ENCODE data around the gene KYNU. TPM values are rescaled to one million over a fixed set of nuclear protein-coding genes. Genes with fewer than 3 reads are reported as not detected.

The KYNU gene
- total and polyA plus RNA-seq, 2 of the 13 experiments (the other 11 are each of a cell fraction or from before 2014, with no cell fraction given), result 21.9 to 68.6 TPM

DNA sequence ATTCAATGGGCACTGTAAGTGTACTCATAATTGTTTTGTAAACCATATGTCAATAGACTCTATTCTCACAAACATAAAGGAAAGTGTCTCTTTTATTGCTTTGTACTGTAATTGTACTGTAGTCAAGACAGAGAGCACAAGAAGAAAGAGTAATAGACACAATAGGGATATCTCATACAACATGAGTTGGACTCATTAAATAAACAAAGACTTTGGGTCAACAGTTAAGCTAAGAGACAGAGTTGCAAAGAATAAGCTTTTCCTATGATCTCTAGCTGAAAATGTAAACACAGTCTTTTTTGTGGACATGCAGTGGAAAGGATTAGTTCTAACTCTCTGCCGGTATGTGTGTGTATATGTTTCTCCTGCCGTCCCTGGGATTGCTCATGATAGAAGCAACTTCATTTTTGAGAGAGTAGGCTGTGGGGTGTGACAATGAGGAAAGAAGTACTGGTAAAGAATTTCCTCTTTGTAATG is 13.9 kb upstream of the KYNU start (continued):
- TF ChIP-seq, protein P1, sequence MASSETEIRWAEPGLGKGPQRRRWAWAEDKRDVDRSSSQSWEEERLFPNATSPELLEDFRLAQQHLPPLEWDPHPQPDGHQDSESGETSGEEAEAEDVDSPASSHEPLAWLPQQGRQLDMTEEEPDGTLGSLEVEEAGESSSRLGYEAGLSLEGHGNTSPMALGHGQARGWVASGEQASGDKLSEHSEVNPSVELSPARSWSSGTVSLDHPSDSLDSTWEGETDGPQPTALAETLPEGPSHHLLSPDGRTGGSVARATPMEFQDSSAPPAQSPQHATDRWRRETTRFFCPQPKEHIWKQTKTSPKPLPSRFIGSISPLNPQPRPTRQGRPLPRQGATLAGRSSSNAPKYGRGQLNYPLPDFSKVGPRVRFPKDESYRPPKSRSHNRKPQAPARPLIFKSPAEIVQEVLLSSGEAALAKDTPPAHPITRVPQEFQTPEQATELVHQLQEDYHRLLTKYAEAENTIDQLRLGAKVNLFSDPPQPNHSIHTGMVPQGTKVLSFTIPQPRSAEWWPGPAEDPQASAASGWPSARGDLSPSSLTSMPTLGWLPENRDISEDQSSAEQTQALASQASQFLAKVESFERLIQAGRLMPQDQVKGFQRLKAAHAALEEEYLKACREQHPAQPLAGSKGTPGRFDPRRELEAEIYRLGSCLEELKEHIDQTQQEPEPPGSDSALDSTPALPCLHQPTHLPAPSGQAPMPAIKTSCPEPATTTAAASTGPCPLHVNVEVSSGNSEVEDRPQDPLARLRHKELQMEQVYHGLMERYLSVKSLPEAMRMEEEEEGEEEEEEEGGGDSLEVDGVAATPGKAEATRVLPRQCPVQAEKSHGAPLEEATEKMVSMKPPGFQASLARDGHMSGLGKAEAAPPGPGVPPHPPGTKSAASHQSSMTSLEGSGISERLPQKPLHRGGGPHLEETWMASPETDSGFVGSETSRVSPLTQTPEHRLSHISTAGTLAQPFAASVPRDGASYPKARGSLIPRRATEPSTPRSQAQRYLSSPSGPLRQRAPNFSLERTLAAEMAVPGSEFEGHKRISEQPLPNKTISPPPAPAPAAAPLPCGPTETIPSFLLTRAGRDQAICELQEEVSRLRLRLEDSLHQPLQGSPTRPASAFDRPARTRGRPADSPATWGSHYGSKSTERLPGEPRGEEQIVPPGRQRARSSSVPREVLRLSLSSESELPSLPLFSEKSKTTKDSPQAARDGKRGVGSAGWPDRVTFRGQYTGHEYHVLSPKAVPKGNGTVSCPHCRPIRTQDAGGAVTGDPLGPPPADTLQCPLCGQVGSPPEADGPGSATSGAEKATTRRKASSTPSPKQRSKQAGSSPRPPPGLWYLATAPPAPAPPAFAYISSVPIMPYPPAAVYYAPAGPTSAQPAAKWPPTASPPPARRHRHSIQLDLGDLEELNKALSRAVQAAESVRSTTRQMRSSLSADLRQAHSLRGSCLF (CRISPR knock-in tag; IDR thresholded peaks at IDR 0.05; ENCODE audit: borderline replicate concordance), result no peak
- TF ChIP-seq ZSCAN22 (CRISPR knock-in tag; IDR thresholded peaks at IDR 0.05) (no peak), ZNF660 (CRISPR knock-in tag; IDR thresholded peaks at IDR 0.05; ENCODE audit: borderline replicate concordance, low read depth) (no peak), TAF1 (CRISPR knock-in tag; IDR thresholded peaks at IDR 0.05) (no peak), ZMYM2 (CRISPR knock-in tag; IDR thresholded peaks at IDR 0.05) (no peak), SIN3B (IDR thresholded peaks at IDR 0.05; ENCODE audit: low read length) (no peak), NFE2 (CRISPR knock-in tag; IDR thresholded peaks at IDR 0.05) (no peak), ZNF430 (CRISPR knock-in tag; IDR thresholded peaks at IDR 0.05) (no peak), REXO4 (CRISPR knock-in tag; IDR thresholded peaks at IDR 0.05; ENCODE audit: borderline replicate concordance) (no peak), ZKSCAN1 (IDR thresholded peaks at IDR 0.05; ENCODE audit: low read length) (no peak), ZNF232 (CRISPR knock-in tag; IDR thresholded peaks at IDR 0.05; ENCODE audit: borderline replicate concordance) (no peak), DPF2 (CRISPR knock-in tag; IDR thresholded peaks at IDR 0.05; ENCODE audit: borderline replicate concordance, low read depth) (peak; percentile 93)
- TF ChIP-seq, protein P2, sequence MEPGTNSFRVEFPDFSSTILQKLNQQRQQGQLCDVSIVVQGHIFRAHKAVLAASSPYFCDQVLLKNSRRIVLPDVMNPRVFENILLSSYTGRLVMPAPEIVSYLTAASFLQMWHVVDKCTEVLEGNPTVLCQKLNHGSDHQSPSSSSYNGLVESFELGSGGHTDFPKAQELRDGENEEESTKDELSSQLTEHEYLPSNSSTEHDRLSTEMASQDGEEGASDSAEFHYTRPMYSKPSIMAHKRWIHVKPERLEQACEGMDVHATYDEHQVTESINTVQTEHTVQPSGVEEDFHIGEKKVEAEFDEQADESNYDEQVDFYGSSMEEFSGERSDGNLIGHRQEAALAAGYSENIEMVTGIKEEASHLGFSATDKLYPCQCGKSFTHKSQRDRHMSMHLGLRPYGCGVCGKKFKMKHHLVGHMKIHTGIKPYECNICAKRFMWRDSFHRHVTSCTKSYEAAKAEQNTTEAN (CRISPR knock-in tag; conservative IDR thresholded peaks at IDR 0.05), result peak; percentile 78
- TF ChIP-seq, protein P3, sequence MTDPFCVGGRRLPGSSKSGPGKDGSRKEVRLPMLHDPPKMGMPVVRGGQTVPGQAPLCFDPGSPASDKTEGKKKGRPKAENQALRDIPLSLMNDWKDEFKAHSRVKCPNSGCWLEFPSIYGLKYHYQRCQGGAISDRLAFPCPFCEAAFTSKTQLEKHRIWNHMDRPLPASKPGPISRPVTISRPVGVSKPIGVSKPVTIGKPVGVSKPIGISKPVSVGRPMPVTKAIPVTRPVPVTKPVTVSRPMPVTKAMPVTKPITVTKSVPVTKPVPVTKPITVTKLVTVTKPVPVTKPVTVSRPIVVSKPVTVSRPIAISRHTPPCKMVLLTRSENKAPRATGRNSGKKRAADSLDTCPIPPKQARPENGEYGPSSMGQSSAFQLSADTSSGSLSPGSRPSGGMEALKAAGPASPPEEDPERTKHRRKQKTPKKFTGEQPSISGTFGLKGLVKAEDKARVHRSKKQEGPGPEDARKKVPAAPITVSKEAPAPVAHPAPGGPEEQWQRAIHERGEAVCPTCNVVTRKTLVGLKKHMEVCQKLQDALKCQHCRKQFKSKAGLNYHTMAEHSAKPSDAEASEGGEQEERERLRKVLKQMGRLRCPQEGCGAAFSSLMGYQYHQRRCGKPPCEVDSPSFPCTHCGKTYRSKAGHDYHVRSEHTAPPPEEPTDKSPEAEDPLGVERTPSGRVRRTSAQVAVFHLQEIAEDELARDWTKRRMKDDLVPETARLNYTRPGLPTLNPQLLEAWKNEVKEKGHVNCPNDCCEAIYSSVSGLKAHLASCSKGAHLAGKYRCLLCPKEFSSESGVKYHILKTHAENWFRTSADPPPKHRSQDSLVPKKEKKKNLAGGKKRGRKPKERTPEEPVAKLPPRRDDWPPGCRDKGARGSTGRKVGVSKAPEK (CRISPR knock-in tag; IDR thresholded peaks at IDR 0.05; ENCODE audit: borderline replicate concordance), result 0 out of 2 replicates have a peak, but pooled peaks have one; percentile 56
- TF ChIP-seq, protein P4, sequence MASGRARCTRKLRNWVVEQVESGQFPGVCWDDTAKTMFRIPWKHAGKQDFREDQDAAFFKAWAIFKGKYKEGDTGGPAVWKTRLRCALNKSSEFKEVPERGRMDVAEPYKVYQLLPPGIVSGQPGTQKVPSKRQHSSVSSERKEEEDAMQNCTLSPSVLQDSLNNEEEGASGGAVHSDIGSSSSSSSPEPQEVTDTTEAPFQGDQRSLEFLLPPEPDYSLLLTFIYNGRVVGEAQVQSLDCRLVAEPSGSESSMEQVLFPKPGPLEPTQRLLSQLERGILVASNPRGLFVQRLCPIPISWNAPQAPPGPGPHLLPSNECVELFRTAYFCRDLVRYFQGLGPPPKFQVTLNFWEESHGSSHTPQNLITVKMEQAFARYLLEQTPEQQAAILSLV (CRISPR knock-in tag; IDR thresholded peaks at IDR 0.05; ENCODE audit: borderline replicate concordance), result no peak
- TF ChIP-seq, protein P5, sequence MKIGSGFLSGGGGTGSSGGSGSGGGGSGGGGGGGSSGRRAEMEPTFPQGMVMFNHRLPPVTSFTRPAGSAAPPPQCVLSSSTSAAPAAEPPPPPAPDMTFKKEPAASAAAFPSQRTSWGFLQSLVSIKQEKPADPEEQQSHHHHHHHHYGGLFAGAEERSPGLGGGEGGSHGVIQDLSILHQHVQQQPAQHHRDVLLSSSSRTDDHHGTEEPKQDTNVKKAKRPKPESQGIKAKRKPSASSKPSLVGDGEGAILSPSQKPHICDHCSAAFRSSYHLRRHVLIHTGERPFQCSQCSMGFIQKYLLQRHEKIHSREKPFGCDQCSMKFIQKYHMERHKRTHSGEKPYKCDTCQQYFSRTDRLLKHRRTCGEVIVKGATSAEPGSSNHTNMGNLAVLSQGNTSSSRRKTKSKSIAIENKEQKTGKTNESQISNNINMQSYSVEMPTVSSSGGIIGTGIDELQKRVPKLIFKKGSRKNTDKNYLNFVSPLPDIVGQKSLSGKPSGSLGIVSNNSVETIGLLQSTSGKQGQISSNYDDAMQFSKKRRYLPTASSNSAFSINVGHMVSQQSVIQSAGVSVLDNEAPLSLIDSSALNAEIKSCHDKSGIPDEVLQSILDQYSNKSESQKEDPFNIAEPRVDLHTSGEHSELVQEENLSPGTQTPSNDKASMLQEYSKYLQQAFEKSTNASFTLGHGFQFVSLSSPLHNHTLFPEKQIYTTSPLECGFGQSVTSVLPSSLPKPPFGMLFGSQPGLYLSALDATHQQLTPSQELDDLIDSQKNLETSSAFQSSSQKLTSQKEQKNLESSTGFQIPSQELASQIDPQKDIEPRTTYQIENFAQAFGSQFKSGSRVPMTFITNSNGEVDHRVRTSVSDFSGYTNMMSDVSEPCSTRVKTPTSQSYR (CRISPR knock-in tag; IDR thresholded peaks at IDR 0.05; ENCODE audit: borderline replicate concordance), result peak; percentile 11; the same call in 1 of the 2 replicates

Data from HepG2 (cell line).